ENCODE results near the gene MCM3.

MCM3 gene

DNA sequence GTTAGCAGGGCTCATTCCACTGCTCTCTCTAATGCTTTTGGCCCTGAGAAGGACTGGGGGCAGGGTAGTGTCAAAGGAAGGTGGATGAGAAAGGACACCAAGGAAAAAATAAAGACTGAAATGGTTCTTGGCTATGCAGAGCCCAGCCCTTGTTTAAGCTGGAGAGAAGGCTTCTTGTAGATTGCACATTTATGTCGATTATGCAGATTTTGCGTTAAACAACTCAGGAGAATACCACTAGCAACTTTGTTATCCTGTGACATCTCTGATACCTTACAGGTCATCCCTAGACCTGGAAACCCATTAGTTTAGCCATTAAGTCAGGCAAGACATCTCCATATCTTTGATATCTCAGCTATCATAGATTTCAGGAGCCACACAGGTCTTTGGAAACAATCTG is 29.1 kb downstream of the MCM3 start:
- Histone ChIP-seq H3K27me3 (replicated peaks in 2 of 5; ENCODE audit: control insufficient read depth in 4 of 5, insufficient read depth in 5 of 5, low read length in 4 of 5) (no peaks in the 10 kb centered on the region), H3K4me3 (ENCODE audit: control insufficient read depth in 1 of 7, extremely low read depth in 1 of 7, insufficient read depth in 4 of 7, low read depth in 2 of 7, low read length in 6 of 7) (no peak overlapping the region), H3K9me3 (ENCODE audit: control extremely low read depth in 1 of 5, control insufficient read depth in 4 of 5, insufficient read depth in 2 of 5, low read depth in 1 of 5, low read length in 4 of 5) (no peaks in the 10 kb centered on the region), H3K27ac (ENCODE audit: insufficient read depth in 1 of 2, low read depth in 1 of 2, low read length in 2 of 2, poor library complexity in 1 of 2, severe bottlenecking in 2 of 2) (no peak overlapping the region), H3K4me1 (ENCODE audit: control extremely low read depth in 1 of 4, control insufficient read depth in 4 of 4, insufficient read depth in 4 of 4, low read length in 3 of 4) (peaks cover 0 to 7% (median under 1%) of the 10 kb centered on the region in 4 experiments), H3K36me3 (ENCODE audit: control insufficient read depth in 4 of 4, insufficient read depth in 4 of 4, low read length in 3 of 4) (no peaks in the 10 kb centered on the region)
- ChIA-PET CTCF (interaction anchor here (0.6 to 1.3 kb wide), 5 partner anchors 20 to 360 kb away, joined by 3 to 5 read pairs (median 3); no protein-coding TSS in a partner anchor), POLR2A (interaction anchor here (0.6 kb wide), 2 partner anchors 105 to 276 kb away, joined by 3 read pairs; no protein-coding TSS in a partner anchor)
- WGBS (ENCODE audit: insufficient coverage), result 100% methylated on average over 2 of the region's 2 CpGs
- DNase-seq, result no peak

DNA sequence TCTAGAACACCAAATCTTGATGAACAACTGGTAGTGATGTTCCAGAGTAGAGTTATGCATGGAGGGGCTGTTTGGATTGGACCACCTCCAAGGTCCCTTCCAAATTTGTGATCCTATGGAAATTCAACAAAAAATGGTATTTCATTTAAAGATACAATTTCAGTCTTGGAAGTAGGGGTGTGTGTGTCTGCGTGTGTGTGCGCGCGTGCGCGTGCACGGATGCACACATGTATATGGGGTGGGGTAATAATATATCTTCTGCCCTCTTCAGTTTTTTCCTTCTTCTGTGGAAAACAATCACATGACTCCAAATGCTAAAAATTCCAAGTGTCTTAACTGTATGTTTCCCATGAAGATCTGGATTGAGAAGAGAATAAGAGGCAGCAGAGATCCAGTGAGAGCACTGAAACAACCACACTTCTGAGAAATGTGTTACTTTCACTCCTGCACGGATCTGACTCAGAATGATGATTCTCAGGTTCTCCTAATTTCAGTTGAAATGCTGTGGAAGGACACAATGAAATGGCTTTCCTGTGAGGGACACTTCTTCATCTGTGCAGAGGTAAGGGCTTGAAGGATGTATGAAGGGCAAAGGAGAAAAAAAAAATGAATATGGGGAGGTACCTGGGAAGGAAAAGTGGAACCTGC is 29.7 kb downstream of the MCM3 start:
- H3K4me3 ChIP-seq (ENCODE audit: control insufficient read depth in 1 of 7, extremely low read depth in 1 of 7, insufficient read depth in 4 of 7, low read depth in 2 of 7, low read length in 6 of 7), result no peak overlapping the region
- no peaks in the 10 kb centered on the region for H3K9me3 ChIP-seq (ENCODE audit: control extremely low read depth in 1 of 5, control insufficient read depth in 4 of 5, insufficient read depth in 2 of 5, low read depth in 1 of 5, low read length in 4 of 5)
- CTCF ChIA-PET, result interaction anchor here (0.6 to 1.3 kb wide), 4 partner anchors 19 to 360 kb away, joined by 3 to 5 read pairs (median 4); no protein-coding TSS in a partner anchor
- H3K27me3 ChIP-seq (replicated peaks in 2 of 5; ENCODE audit: control insufficient read depth in 4 of 5, insufficient read depth in 5 of 5, low read length in 4 of 5), result no peaks in the 10 kb centered on the region
- 100% methylated on average over 7 of the region's 8 CpGs for WGBS (ENCODE audit: insufficient coverage)
- peaks cover 0 to 11% (median under 1%) of the 10 kb centered on the region in 4 experiments for H3K4me1 ChIP-seq (ENCODE audit: control extremely low read depth in 1 of 4, control insufficient read depth in 4 of 4, insufficient read depth in 4 of 4, low read length in 3 of 4)
- H3K27ac ChIP-seq (ENCODE audit: insufficient read depth in 1 of 2, low read depth in 1 of 2, low read length in 2 of 2, poor library complexity in 1 of 2, severe bottlenecking in 2 of 2), result no peak overlapping the region
- no peaks in the 10 kb centered on the region for H3K36me3 ChIP-seq (ENCODE audit: control insufficient read depth in 4 of 4, insufficient read depth in 4 of 4, low read length in 3 of 4)
- no peak for DNase-seq
- POLR2A ChIA-PET, result interaction anchor here (0.6 kb wide), 1 partner anchor 276 kb away, joined by 3 read pairs; no protein-coding TSS in a partner anchor

GRCh38 chr6:52253494-52253893 is 31.0 kb downstream of the MCM3 start:
- ChIA-PET POLR2A (interaction anchor here (0.6 kb wide), 1 partner anchor 10 kb away, joined by 6 read pairs; no protein-coding TSS in a partner anchor), CTCF (interaction anchor here (1.2 to 1.5 kb wide), 2 partner anchors 10 kb away, joined by 3 to 5 read pairs; no protein-coding TSS in a partner anchor)
- H3K27me3 ChIP-seq (replicated peaks in 2 of 5; ENCODE audit: control insufficient read depth in 4 of 5, insufficient read depth in 5 of 5, low read length in 4 of 5), result no peaks in the 10 kb centered on the region
- DNase-seq, result peak in 2 of 3 donors; percentile 26 to 28
- peaks cover 0 to 22% (median 4%) of the 10 kb centered on the region in 4 experiments for H3K4me1 ChIP-seq (ENCODE audit: control extremely low read depth in 1 of 4, control insufficient read depth in 4 of 4, insufficient read depth in 4 of 4, low read length in 3 of 4)
- H3K27ac ChIP-seq (ENCODE audit: insufficient read depth in 1 of 2, low read depth in 1 of 2, low read length in 2 of 2, poor library complexity in 1 of 2, severe bottlenecking in 2 of 2), result no peak overlapping the region
- H3K36me3 ChIP-seq (ENCODE audit: control insufficient read depth in 4 of 4, insufficient read depth in 4 of 4, low read length in 3 of 4), result no peaks in the 10 kb centered on the region
- 33% methylated on average over 7 of the region's 9 CpGs for WGBS (ENCODE audit: insufficient coverage)
- no peak overlapping the region for H3K4me3 ChIP-seq (ENCODE audit: control insufficient read depth in 1 of 7, extremely low read depth in 1 of 7, insufficient read depth in 4 of 7, low read depth in 2 of 7, low read length in 6 of 7)
- H3K9me3 ChIP-seq (ENCODE audit: control extremely low read depth in 1 of 5, control insufficient read depth in 4 of 5, insufficient read depth in 2 of 5, low read depth in 1 of 5, low read length in 4 of 5), result no peaks in the 10 kb centered on the region

GRCh38 chr6:52251113-52251512 is 33.4 kb downstream of the MCM3 start:
- CTCF ChIA-PET, result interaction anchor here (1.1 to 1.7 kb wide), 3 partner anchors 10 to 17 kb away, joined by 4 read pairs; no protein-coding TSS in a partner anchor
- no peaks in the 10 kb centered on the region for H3K36me3 ChIP-seq (ENCODE audit: control insufficient read depth in 4 of 4, insufficient read depth in 4 of 4, low read length in 3 of 4)
- no peaks in the 10 kb centered on the region for H3K9me3 ChIP-seq (ENCODE audit: control extremely low read depth in 1 of 5, control insufficient read depth in 4 of 5, insufficient read depth in 2 of 5, low read depth in 1 of 5, low read length in 4 of 5)
- DNase-seq, result no peak
- H3K27ac ChIP-seq (ENCODE audit: insufficient read depth in 1 of 2, low read depth in 1 of 2, low read length in 2 of 2, poor library complexity in 1 of 2, severe bottlenecking in 2 of 2), result no peak overlapping the region
- peaks cover 0 to 23% (median 6%) of the 10 kb centered on the region in 4 experiments for H3K4me1 ChIP-seq (ENCODE audit: control extremely low read depth in 1 of 4, control insufficient read depth in 4 of 4, insufficient read depth in 4 of 4, low read length in 3 of 4)
- no peaks in the 10 kb centered on the region for H3K27me3 ChIP-seq (replicated peaks in 2 of 5; ENCODE audit: control insufficient read depth in 4 of 5, insufficient read depth in 5 of 5, low read length in 4 of 5)
- POLR2A ChIA-PET, result no interaction called here
- no peak overlapping the region for H3K4me3 ChIP-seq (ENCODE audit: control insufficient read depth in 1 of 7, extremely low read depth in 1 of 7, insufficient read depth in 4 of 7, low read depth in 2 of 7, low read length in 6 of 7)

- peak; percentile 8 to 51 (median 22) for DNase-seq
- ChIA-PET POLR2A (no interaction called here), CTCF (interaction anchor here (1.1 to 1.9 kb wide), 3 partner anchors 14 to 113 kb away, joined by 3 to 4 read pairs (median 4); partner anchors contain the start of gene PAQR8)
- no peaks in the 10 kb centered on the region for H3K27me3 ChIP-seq (replicated peaks in 2 of 5; ENCODE audit: control insufficient read depth in 4 of 5, insufficient read depth in 5 of 5, low read length in 4 of 5)
- H3K9me3 ChIP-seq (ENCODE audit: control extremely low read depth in 1 of 5, control insufficient read depth in 4 of 5, insufficient read depth in 2 of 5, low read depth in 1 of 5, low read length in 4 of 5), result no peaks in the 10 kb centered on the region
- H3K4me3 ChIP-seq (ENCODE audit: control insufficient read depth in 1 of 7, extremely low read depth in 1 of 7, insufficient read depth in 4 of 7, low read depth in 2 of 7, low read length in 6 of 7), result no peak overlapping the region
- no peaks in the 10 kb centered on the region for H3K36me3 ChIP-seq (ENCODE audit: control insufficient read depth in 4 of 4, insufficient read depth in 4 of 4, low read length in 3 of 4)
- H3K4me1 ChIP-seq (ENCODE audit: control extremely low read depth in 1 of 4, control insufficient read depth in 4 of 4, insufficient read depth in 4 of 4, low read length in 3 of 4), result peaks cover 0 to 23% (median 6%) of the 10 kb centered on the region in 4 experiments
- 0% methylated on average over 1 of the region's 2 CpGs for WGBS (ENCODE audit: insufficient coverage)
- H3K27ac ChIP-seq (ENCODE audit: insufficient read depth in 1 of 2, low read depth in 1 of 2, low read length in 2 of 2, poor library complexity in 1 of 2, severe bottlenecking in 2 of 2), result no peak overlapping the region
Measured at GRCh38 chr6:52249078-52249477, 35.5 kb downstream of the MCM3 start.

DNA sequence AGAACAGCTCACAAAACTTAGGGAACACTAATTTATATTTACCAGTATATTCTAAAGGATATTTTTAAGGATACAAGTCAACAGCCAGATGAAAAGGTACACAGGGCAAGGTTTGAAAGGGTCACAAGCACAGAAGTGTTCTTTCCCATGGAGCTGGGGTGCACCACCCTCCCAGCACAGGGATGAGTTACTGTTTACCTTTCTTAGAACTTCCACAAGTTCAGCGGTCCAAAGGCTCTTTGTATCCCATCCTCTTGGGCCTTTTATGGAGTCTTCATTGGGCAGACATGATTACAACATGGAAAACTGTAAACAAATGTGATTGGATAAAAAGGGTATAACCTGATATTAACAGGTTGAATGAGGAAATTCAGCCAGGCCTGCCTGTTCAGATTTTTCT is 39.1 kb downstream of the MCM3 start:
- DNase-seq, result no peak
- WGBS (ENCODE audit: insufficient coverage), result 100% methylated on average over 1 of the region's 1 CpG
- Histone ChIP-seq H3K27me3 (replicated peaks in 2 of 5; ENCODE audit: control insufficient read depth in 4 of 5, insufficient read depth in 5 of 5, low read length in 4 of 5) (no peaks in the 10 kb centered on the region), H3K9me3 (ENCODE audit: control extremely low read depth in 1 of 5, control insufficient read depth in 4 of 5, insufficient read depth in 2 of 5, low read depth in 1 of 5, low read length in 4 of 5) (no peaks in the 10 kb centered on the region), H3K27ac (ENCODE audit: insufficient read depth in 1 of 2, low read depth in 1 of 2, low read length in 2 of 2, poor library complexity in 1 of 2, severe bottlenecking in 2 of 2) (no peak overlapping the region), H3K4me1 (ENCODE audit: control extremely low read depth in 1 of 4, control insufficient read depth in 4 of 4, insufficient read depth in 4 of 4, low read length in 3 of 4) (peaks cover 0 to 16% (median 5%) of the 10 kb centered on the region in 4 experiments), H3K4me3 (ENCODE audit: control insufficient read depth in 1 of 7, extremely low read depth in 1 of 7, insufficient read depth in 4 of 7, low read depth in 2 of 7, low read length in 6 of 7) (no peak overlapping the region), H3K36me3 (ENCODE audit: control insufficient read depth in 4 of 4, insufficient read depth in 4 of 4, low read length in 3 of 4) (no peaks in the 10 kb centered on the region)
- ChIA-PET CTCF (interaction anchor here (0.9 to 1.2 kb wide), 3 partner anchors 11 to 18 kb away, joined by 3 to 4 read pairs (median 3); no protein-coding TSS in a partner anchor), POLR2A (no interaction called here)

DNA sequence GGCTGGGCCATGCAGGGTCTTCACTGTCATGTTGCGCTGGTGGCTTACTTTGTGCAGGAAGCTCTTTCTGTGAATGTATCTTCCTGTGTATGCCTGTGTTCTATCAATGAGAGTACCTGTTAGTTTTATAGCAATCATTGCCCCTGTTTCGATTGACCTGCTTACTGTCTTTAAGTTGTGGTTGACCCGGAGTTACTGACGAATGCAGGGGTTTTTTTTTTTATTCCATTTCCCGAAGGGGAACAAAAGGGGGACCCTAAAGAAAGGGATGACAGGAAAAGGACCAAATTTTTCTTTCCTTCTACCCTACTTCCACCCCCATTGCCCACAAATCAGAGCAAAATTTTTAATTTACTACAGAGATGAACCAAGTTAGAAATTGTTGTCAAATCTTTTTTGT is 40.1 kb downstream of the MCM3 start, which contains the start of gene IL17F:
Gene IL17F, minus strand, starts transcription at position 101 of the 400 bp plus-strand sequence. Its CDS starts 71 bp downstream, at position 30.
- WGBS (ENCODE audit: insufficient coverage), result 92% methylated on average over 2 of the region's 5 CpGs
- POLR2A ChIA-PET, result no interaction called here
- no peaks in the 10 kb centered on the region for H3K36me3 ChIP-seq (ENCODE audit: control insufficient read depth in 4 of 4, insufficient read depth in 4 of 4, low read length in 3 of 4)
- no peaks in the 10 kb centered on the region for H3K9me3 ChIP-seq (ENCODE audit: control extremely low read depth in 1 of 5, control insufficient read depth in 4 of 5, insufficient read depth in 2 of 5, low read depth in 1 of 5, low read length in 4 of 5)
- H3K27ac ChIP-seq (ENCODE audit: insufficient read depth in 1 of 2, low read depth in 1 of 2, low read length in 2 of 2, poor library complexity in 1 of 2, severe bottlenecking in 2 of 2), result no peak within 1 kb of the TSS
- no peak for DNase-seq
- H3K4me1 ChIP-seq (ENCODE audit: control extremely low read depth in 1 of 4, control insufficient read depth in 4 of 4, insufficient read depth in 4 of 4, low read length in 3 of 4), result peaks cover 0 to 11% (median 5%) of the 10 kb centered on the region in 4 experiments
- no peaks in the 10 kb centered on the region for H3K27me3 ChIP-seq (replicated peaks in 2 of 5; ENCODE audit: control insufficient read depth in 4 of 5, insufficient read depth in 5 of 5, low read length in 4 of 5)
- CTCF ChIA-PET, result interaction anchor here (1.2 to 1.9 kb wide), 3 partner anchors 10 to 18 kb away, joined by 3 to 4 read pairs (median 4); no protein-coding TSS in a partner anchor
- H3K4me3 ChIP-seq (ENCODE audit: control insufficient read depth in 1 of 7, extremely low read depth in 1 of 7, insufficient read depth in 4 of 7, low read depth in 2 of 7, low read length in 6 of 7), result no peak within 1 kb of the TSS

Measured in common myeloid progenitor, CD34-positive (primary cell).